GM19193 (cell line): Measurements from ENCODE around the gene RNASE9.

ENCODE experiments used
- POLR2A ChIP-seq: IDR thresholded peaks from 4 replicates; pipeline ENCODE4 v1.6.1; 2011; ENCODE audit not compliant: insufficient read depth, insufficient read length; ENCODE audit errors: extremely low read depth

The RNASE9 gene

DNA sequence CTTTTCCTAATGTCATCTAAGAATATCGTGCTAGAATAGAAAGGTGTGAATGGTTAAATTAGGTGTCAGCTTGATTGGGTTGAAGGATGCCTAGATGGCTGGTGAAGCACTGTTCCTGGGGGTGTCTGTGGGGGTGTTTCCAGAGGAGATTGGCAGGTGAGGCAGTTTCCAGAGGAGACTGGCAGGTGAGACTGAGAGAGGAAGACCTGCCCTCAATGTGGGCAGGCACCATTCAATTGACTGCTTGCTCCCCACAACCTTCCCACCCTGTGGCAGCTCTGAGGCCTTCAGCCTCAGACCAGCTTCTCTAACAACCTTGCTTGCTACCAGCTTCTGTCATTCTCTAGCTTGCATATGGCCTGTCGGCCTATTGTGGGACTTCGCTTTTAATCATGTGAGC, 9.2 kb downstream of the RNASE9 start:
- TF ChIP-seq POLR2A = no peak

GRCh38 chr14:20550926-20551325, 9.9 kb downstream of the RNASE9 start:
- TF ChIP-seq POLR2A = no peak

GRCh38 chr14:20548414-20549158, 12.3 kb downstream of the RNASE9 start:
- no peak for TF ChIP-seq POLR2A

- TF ChIP-seq POLR2A = no peak
Observed at GRCh38 chr14:20546877-20547276, 14.0 kb downstream of the RNASE9 start.

GRCh38 chr14:20539906-20540305, 20.9 kb downstream of the RNASE9 start:
- TF ChIP-seq POLR2A = no peak

DNA sequence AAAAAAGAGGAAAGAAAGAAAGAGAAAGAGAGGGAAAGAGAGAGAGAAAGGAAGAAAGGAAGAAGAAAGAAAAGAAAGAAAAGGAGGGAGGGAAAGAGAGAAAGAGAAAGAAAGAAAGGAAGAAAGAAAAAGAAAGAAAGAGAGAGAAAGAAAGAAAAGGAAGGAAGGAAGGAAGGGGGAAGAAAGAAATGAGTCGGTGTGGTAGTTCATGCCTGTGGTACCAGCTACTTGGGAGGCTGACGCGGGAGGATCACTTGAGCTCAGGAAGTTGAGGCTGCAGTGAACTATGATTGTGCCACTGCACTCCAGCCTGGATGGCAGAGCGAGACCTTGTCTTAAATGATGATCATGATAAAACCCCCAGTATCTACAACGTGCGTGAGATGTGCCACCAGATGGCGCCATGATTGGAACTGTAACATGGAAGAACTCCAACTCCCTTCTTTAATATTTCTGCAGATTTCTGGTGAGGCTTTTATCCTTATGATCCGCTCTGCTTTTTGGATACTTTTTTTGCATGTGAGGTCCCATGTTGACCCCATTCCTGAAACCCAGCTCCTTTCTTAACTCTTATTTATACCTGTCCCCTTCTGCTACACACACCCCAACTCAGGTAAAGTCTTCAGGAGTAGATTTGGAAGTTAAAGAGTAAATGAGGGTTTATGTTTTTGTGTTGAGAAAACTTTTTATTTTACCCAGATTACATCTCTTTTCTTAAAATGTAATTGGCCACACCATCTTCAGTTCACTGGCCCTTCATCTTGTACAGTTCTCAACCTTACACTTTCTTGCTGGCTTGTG, 29.9 kb downstream of the RNASE9 start:
- TF ChIP-seq POLR2A = no peak

DNA sequence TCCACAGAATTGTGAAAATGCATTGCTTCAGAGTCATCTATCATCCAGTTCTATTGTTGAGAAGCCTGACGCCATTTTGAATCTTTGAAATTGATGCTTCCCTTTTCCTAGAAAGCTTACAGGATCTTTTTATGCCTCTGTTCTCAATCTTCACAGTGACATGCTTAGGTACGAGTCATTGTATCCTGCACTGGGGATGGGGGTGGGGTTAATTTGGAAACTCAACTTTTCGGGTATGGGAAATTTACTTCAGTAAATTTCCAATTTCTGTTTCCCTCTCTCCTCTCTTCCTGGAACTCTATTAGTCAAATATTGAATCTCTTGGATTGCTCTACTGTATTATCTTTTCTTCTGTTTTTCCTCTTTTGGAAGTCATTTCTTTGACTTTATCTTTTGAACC, 31.0 kb downstream of the RNASE9 start:
- no peak for TF ChIP-seq POLR2A

DNA sequence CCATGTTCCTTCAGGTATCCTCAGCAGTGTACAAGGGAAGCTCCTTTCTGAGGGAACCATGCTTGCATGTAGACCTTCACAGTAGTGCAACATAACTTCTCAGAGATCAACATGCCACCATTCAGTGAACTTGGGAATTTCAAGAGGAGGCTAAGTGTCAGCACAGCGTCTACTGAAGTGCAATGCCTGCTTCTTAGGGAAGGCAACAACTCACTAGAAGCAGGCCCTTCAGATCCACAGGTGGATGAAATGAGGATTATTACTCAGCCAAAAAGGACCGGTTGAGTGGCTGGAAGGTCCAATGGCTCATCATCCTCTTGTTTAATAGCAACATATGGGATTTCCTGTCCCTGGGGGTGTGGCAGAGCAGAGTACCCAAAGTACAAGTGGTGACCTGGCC, 36.8 kb downstream of the RNASE9 start:
- TF ChIP-seq POLR2A = no peak

DNA sequence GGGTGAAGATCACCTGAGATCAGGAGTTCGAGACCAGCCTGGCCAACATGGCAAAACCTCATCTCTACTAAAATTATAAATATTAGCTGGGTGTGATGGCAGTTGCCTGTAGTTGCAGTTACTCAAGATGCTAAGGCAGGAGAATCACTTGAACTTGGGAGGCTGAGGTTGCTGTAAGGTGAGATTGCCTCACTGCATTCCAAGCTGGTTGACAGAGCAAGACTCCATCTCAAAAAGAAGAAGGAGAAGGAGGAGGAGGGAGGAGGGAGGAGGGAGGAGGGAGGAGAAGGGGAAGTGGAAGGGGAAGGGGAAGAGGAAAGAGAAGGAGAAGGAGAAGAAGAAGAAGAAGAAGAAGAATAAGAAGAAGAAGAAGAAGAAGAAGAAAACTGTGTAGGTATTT, 38.5 kb downstream of the RNASE9 start:
- no peak for TF ChIP-seq POLR2A

DNA sequence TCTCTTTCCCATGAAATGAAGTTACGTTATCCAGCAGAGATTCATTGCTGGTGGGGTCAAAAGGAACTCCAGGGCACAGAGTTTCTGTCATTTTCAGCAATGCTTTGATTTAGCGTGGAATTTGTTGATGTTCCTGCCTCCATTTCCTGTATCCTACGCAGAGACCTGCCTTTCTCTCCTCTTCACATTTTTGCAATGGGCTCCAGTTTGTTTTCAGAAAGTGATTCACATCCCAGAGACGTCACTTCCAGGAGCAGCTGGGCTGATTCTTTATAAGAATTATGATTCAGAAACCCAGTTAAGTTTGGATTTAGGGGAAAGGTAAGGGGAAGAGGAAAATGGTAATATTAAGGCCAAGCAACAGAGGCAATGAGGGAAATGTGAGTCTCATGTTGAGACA, 43.9 kb downstream of the RNASE9 start:
- TF ChIP-seq POLR2A = no peak

DNA sequence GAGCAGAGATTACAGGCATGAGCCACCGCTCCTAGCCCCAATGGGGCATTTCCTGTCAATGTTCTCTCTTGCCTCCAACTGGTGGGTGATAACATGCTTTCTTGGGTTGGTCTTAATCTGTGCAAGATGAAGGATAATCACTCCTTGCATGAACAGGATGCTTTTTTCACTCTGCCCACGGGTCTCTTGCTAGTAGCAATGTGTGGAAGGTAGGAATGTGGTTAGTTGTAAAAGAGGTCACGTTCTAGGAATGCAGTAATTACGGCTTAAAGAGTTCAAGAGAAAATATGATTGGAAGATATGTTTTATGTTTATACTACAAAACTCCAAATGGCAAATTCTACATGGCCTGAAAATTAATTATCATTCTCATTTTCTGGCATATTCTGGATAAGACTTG, 45.0 kb downstream of the RNASE9 start:
- TF ChIP-seq POLR2A = no peak

- no peak for TF ChIP-seq POLR2A
Observed at GRCh38 chr14:20512177-20512905, 48.5 kb downstream of the RNASE9 start.

GRCh38 chr14:20508367-20508766, 52.5 kb downstream of the RNASE9 start:
- TF ChIP-seq POLR2A = no peak
